H1 (cell line): ENCODE data around the gene CALM1. TPM values are rescaled to one million over a fixed set of nuclear protein-coding genes. Genes with fewer than 3 reads are reported as not detected.

Experiments
- CTCF ChIA-PET: fragments of 300-600 bp; sonication (Branson Sonifier 250); formaldehyde crosslinking; loops from one replicate; lab custom pipeline; 2021; ENCODE audit not compliant: partially characterized antibody; lab: Charles Lee
- POLR2A ChIA-PET: fragments of 300-600 bp; sonication (Branson Sonifier 250); formaldehyde crosslinking; loops from one replicate; lab custom pipeline; 2021; ENCODE audit warnings: inconsistent platforms; ENCODE audit not compliant: partially characterized antibody; lab: Charles Lee
- DNase-seq, 2 experiments: peaks; one replicate each; pipeline versions ENCODE4 v3.0.0 to v3.0.0-alpha.2; 2010 to 2022; ENCODE audit warnings: low spot score in 2 of 2, low read depth in 1 of 2, mixed read lengths in 1 of 2
- FAIRE-seq: peaks from 2 replicates; lab custom pipeline; 2011; peaks lifted over from hg19 to GRCh38; lab: Jason Lieb, UNC
- H2AFZ ChIP-seq: 2 replicates; pipeline ENCODE4 v1.8.1; 2012; ENCODE audit warnings: low read length, inconsistent platforms
- H2AK5ac ChIP-seq: 2 replicates; pipeline ENCODE4 v1.6.1; 2013; ENCODE audit warnings: low read depth, low read length
- H2BK120ac ChIP-seq: replicated peaks from 2 replicates; pipeline ENCODE3; 2013; ENCODE audit warnings: low read depth, low read length, inconsistent platforms
- H2BK12ac ChIP-seq: 2 replicates; pipeline ENCODE4 v1.6.1; 2013; ENCODE audit warnings: low read depth, low read length
- H2BK15ac ChIP-seq: 2 replicates; pipeline ENCODE4 v1.6.1; 2013; ENCODE audit warnings: low read length
- H2BK20ac ChIP-seq: 2 replicates; pipeline ENCODE4 v1.6.1; 2013; ENCODE audit warnings: low read length
- H2BK5ac ChIP-seq: 2 replicates; pipeline ENCODE4 v1.6.1; 2013; ENCODE audit warnings: low read depth, low read length
- H3K14ac ChIP-seq: 2 replicates; pipeline ENCODE4 v1.6.1; 2013; ENCODE audit warnings: inconsistent platforms; ENCODE audit not compliant: insufficient read length
- H3K18ac ChIP-seq: 2 replicates; pipeline ENCODE4 v1.6.1; 2013; ENCODE audit warnings: low read length; ENCODE audit errors: extremely low read depth
- H3K23ac ChIP-seq: 2 replicates; pipeline ENCODE4 v1.6.1; 2013; ENCODE audit warnings: inconsistent platforms; ENCODE audit not compliant: insufficient read length
- H3K23me2 ChIP-seq: 2 replicates; pipeline ENCODE4 v1.6.1; 2013; ENCODE audit warnings: low read depth, low read length
- H3K27ac ChIP-seq: 2 replicates; pipeline ENCODE4 v1.6.1; 2011; ENCODE audit warnings: low read depth, low read length, inconsistent platforms
- H3K27me3 ChIP-seq, 4 experiments: replicated peaks in 1 of 4; 1 replicate in 1 of 4; 2 replicates in 3 of 4; pipeline versions ENCODE4 v1.6.1 to v1.8.1; 2011 to 2013; ENCODE audit warnings: low read length in 3 of 4, mild to moderate bottlenecking in 3 of 4, inconsistent platforms in 2 of 4, mixed read lengths in 2 of 4, moderate library complexity in 1 of 4; ENCODE audit not compliant: control insufficient read depth in 3 of 4, insufficient read depth in 3 of 4; ENCODE audit errors: extremely low read depth in 1 of 4
- H3K36me3 ChIP-seq, 4 experiments: 2 replicates each; pipeline versions ENCODE4 v1.6.1 to v1.8.1; 2011 to 2013; ENCODE audit warnings: mild to moderate bottlenecking in 4 of 4, low read length in 3 of 4, moderate library complexity in 2 of 4, control low read depth in 1 of 4, inconsistent platforms in 1 of 4; ENCODE audit not compliant: insufficient read depth in 4 of 4, control insufficient read depth in 2 of 4
- H3K4ac ChIP-seq: replicated peaks from 2 replicates; pipeline ENCODE3; 2013; ENCODE audit warnings: low read length, low read depth, mixed read lengths, inconsistent platforms; ENCODE audit not compliant: insufficient read length
- H3K4me1 ChIP-seq, 4 experiments: replicated peaks in 1 of 4; 1 replicate in 1 of 4; 2 replicates in 3 of 4; pipeline versions ENCODE4 v1.6.1 to v1.8.1; 2011 to 2013; ENCODE audit warnings: low read length in 3 of 4, inconsistent platforms in 2 of 4, mixed read lengths in 1 of 4; ENCODE audit not compliant: insufficient read depth in 4 of 4, control insufficient read depth in 3 of 4
- H3K4me2 ChIP-seq, 2 experiments: 2 replicates each; pipeline versions ENCODE4 v1.6.1 to v1.8.1; 2011 to 2013; ENCODE audit warnings: low read depth in 2 of 2, low read length in 2 of 2, control low read depth in 1 of 2, inconsistent platforms in 1 of 2, mild to moderate bottlenecking in 1 of 2; ENCODE audit not compliant: insufficient read depth in 1 of 2
- H3K4me3 ChIP-seq, 4 experiments: fragments of 200-600, 300-600 bp in 1 of 4; sonication (generic), shearing (Covaris generic), sonication (Bioruptor Twin) in 1 of 4; 2 replicates each; pipeline versions ENCODE4 v1.5.1 to v1.8.1; 2011 to 2016; ENCODE audit warnings: low read length in 4 of 4, low read depth in 3 of 4, control low read depth in 2 of 4, inconsistent platforms in 2 of 4, mild to moderate bottlenecking in 2 of 4, mixed read lengths in 1 of 4, moderate library complexity in 1 of 4; ENCODE audit not compliant: insufficient read depth in 2 of 4; ENCODE audit errors: extremely low read depth in 1 of 4
- H3K56ac ChIP-seq: replicated peaks from 2 replicates; pipeline ENCODE3; 2013; ENCODE audit warnings: low read depth, mild to moderate bottlenecking, mixed read lengths, low read length, inconsistent platforms; ENCODE audit not compliant: insufficient read length
- H3K79me1 ChIP-seq: 2 replicates; pipeline ENCODE4 v1.6.1; 2013; ENCODE audit warnings: low read depth, low read length, control low read depth
- H3K79me2 ChIP-seq, 2 experiments: 2 replicates each; pipeline versions ENCODE4 v1.6.1 to v1.8.1; 2012 to 2013; ENCODE audit warnings: low read length in 2 of 2, mild to moderate bottlenecking in 2 of 2, inconsistent platforms in 1 of 2; ENCODE audit not compliant: insufficient read depth in 2 of 2, control insufficient read depth in 1 of 2
- H3K9ac ChIP-seq, 4 experiments: replicated peaks in 1 of 4; 1 replicate in 1 of 4; 2 replicates in 3 of 4; pipeline versions ENCODE4 v1.6.1 to v1.8.1; 2011 to 2013; ENCODE audit warnings: low read depth in 3 of 4, low read length in 3 of 4, control low read depth in 2 of 4, mild to moderate bottlenecking in 2 of 4, moderate library complexity in 2 of 4, inconsistent platforms in 1 of 4; ENCODE audit errors: extremely low read depth in 1 of 4
- H3K9me3 ChIP-seq, 2 experiments: 2 replicates each; pipeline versions ENCODE4 v1.6.1 to v1.8.1; 2012 to 2013; ENCODE audit warnings: mild to moderate bottlenecking in 2 of 2, moderate library complexity in 2 of 2, control low read depth in 1 of 2, inconsistent platforms in 1 of 2, low read depth in 1 of 2, low read length in 1 of 2, mixed read lengths in 1 of 2; ENCODE audit not compliant: insufficient read depth in 2 of 2
- H4K20me1 ChIP-seq, 2 experiments: replicated peaks in 1 of 2; 2 replicates each; pipeline versions ENCODE3 to v1.8.1; 2011 to 2013; ENCODE audit warnings: inconsistent platforms in 2 of 2, low read length in 2 of 2, mild to moderate bottlenecking in 1 of 2; ENCODE audit not compliant: insufficient read depth in 2 of 2, control insufficient read depth in 1 of 2
- H4K5ac ChIP-seq: 2 replicates; pipeline ENCODE4 v1.6.1; 2013; ENCODE audit warnings: low read length, low read depth, mixed read lengths, inconsistent platforms; ENCODE audit not compliant: insufficient read length
- H4K8ac ChIP-seq: 2 replicates; pipeline ENCODE4 v1.8.0; 2013; ENCODE audit warnings: mild to moderate bottlenecking, moderate library complexity, low read length, inconsistent platforms; ENCODE audit not compliant: insufficient read depth; ENCODE audit errors: extremely low read depth
- H4K91ac ChIP-seq: replicated peaks from 2 replicates; pipeline ENCODE3; 2013; ENCODE audit warnings: low read length, mixed read lengths, inconsistent platforms; ENCODE audit not compliant: insufficient read length
- GTF2F1 ChIP-seq: IDR thresholded peaks from 2 replicates; pipeline ENCODE4 v1.6.1; 2012; ENCODE audit warnings: low read depth, low read length, improper control_type of control experiment, borderline replicate concordance
- SIN3A ChIP-seq, 2 experiments: IDR thresholded peaks in 1 of 2; conservative IDR thresholded peaks in 1 of 2; 2 replicates each; pipeline ENCODE4 v1.6.1; 2011 to 2012; ENCODE audit warnings: low read length in 2 of 2, improper control_type of control experiment in 1 of 2, low read depth in 1 of 2, mild to moderate bottlenecking in 1 of 2
- SIX5 ChIP-seq: IDR thresholded peaks from 2 replicates; pipeline ENCODE4 v1.6.1; 2011; ENCODE audit warnings: mild to moderate bottlenecking, low read depth, low read length
- WGBS, 2 experiments: shearing (Covaris generic) in 1 of 2; methylation state at CpG; one replicate each; pipeline versions ENCODE4 v1.1.6 to v1.1.7; 2013 to 2015; ENCODE audit warnings: low lambda C conversion rate in 2 of 2, mixed read lengths in 2 of 2, inconsistent platforms in 1 of 2, low coverage in 1 of 2, missing lambda C conversion rate in 1 of 2; ENCODE audit not compliant: insufficient replicate concordance in 2 of 2, insufficient coverage in 1 of 2, insufficient read length in 1 of 2; ENCODE audit errors: extremely low coverage in 1 of 2, missing lambda C conversion rate in 1 of 2; 5-methylcytosine and 5-hydroxymethylcytosine counted together
- polyA plus RNA-seq, 7 experiments: library from polyadenylated mRNA; depleted of rRNA in 3 of 7; stranded (reverse) in 5 of 7; unstranded in 2 of 7; fragments of >200 nt in 5 of 7; fragments of 200-250 nt in 2 of 7; gene quantifications; 1 replicate in 5 of 7; 2 replicates in 1 of 7; 4 replicates in 1 of 7; pipeline versions ENCODE4 v1.2.1 to v1.2.3, GENCODE V29; 2011 to 2013; ENCODE audit warnings: missing spikeins in 2 of 7, mixed read lengths in 2 of 7
- total RNA-seq: library from RNA; stranded (reverse); fragmentation: NEBNext Ultra II Directional; extraction: Animal tissue kit (Norgen Biotek cat#: 25700); gene quantifications from 2 replicates; pipeline ENCODE4 v1.2.1, GENCODE V29; 2021
- TF ChIP-seq, protein P1 (sequence below): IDR thresholded peaks from 2 replicates; pipeline ENCODE4 v1.6.1; 2011; ENCODE audit warnings: low read length, improper control_type of control experiment
- TF ChIP-seq, protein P2 (sequence below), 3 experiments: IDR thresholded peaks; 1 replicate in 2 of 3; 2 replicates in 1 of 3; pipeline versions ENCODE4 v1.5.1 to v1.6.1; 2011; ENCODE audit warnings: low read length in 3 of 3, mild to moderate bottlenecking in 3 of 3, inconsistent platforms in 2 of 3, low read depth in 1 of 3, moderate library complexity in 1 of 3; ENCODE audit not compliant: insufficient read depth in 1 of 3; ENCODE audit errors: control extremely low read depth in 1 of 3

CALM1 gene
- total and polyA plus RNA-seq, 2 of the 8 experiments (the other 6 are each of a cell fraction or from before 2014, with no cell fraction given), result 285 to 422 TPM

DNA sequence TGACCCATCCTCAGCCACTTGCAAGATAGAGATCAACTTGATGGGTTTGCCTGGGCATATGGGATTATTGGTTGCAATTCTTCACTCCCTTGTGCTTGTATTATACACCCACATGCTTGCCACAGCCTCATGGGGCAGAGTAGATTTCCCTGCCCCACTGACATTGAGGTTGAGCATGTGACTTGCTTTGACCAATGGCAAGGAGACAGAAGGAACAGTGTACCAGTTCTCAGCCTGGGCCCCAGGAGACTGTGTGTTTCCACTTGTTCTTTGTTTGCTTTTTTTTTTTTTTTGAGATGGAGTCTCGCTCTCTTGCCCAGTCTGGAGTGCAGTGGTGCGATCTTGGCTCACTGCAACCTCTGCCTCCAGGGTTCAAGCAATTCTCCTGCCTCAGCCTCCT is 31.8 kb downstream of the CALM1 start:
- Histone ChIP-seq H2AFZ (no peak overlapping the region), H2AK5ac (no peak overlapping the region), H3K27ac (no peak overlapping the region), H3K27me3 (no peaks in the 10 kb centered on the region), H3K4me2 (no peak overlapping the region), H4K20me1 (no peaks in the 10 kb centered on the region), H3K79me2 (no peaks in the 10 kb centered on the region), H3K4me3 (no peak overlapping the region), H3K9me3 (no peaks in the 10 kb centered on the region; a peak in 1 of 4 replicates), H4K5ac (no peak overlapping the region), H4K8ac (no peak overlapping the region), H4K91ac (no peak overlapping the region), H2BK20ac (no peak overlapping the region), H2BK5ac (no peak overlapping the region), H2BK12ac (no peak overlapping the region), H3K23ac (no peak overlapping the region), H3K4ac (no peak overlapping the region), H3K36me3 (no peaks in the 10 kb centered on the region), H3K18ac (no peak overlapping the region), H3K56ac (no peak overlapping the region), H3K4me1 (peaks cover 0 to 9% (median 3%) of the 10 kb centered on the region in 4 experiments; a peak in 5 of 7 replicates), H3K14ac (no peak overlapping the region), H2BK120ac (no peak overlapping the region), H2BK15ac (no peak overlapping the region), H3K79me1 (no peaks in the 10 kb centered on the region), H3K9ac (no peak overlapping the region), H3K23me2 (no peaks in the 10 kb centered on the region)
- ChIA-PET CTCF (interaction anchor here (1.0 kb wide), 1 partner anchor 29 kb away, joined by 3 read pairs; no protein-coding TSS in a partner anchor), POLR2A (no interaction called here)
- TF ChIP-seq SIX5 (no peak), GTF2F1 (no peak), SIN3A (conservative IDR thresholded peaks at IDR 0.05 in 1 of 2, IDR thresholded peaks at IDR 0.05 in 1 of 2; ENCODE audit: low read depth in 1 of 2, low read length in 2 of 2) (no peak)
- TF ChIP-seq, protein P1, sequence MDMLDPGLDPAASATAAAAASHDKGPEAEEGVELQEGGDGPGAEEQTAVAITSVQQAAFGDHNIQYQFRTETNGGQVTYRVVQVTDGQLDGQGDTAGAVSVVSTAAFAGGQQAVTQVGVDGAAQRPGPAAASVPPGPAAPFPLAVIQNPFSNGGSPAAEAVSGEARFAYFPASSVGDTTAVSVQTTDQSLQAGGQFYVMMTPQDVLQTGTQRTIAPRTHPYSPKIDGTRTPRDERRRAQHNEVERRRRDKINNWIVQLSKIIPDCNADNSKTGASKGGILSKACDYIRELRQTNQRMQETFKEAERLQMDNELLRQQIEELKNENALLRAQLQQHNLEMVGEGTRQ, result 0 out of 2 replicates have a peak, but pooled peaks have one; percentile 17
- TF ChIP-seq, protein P2, sequence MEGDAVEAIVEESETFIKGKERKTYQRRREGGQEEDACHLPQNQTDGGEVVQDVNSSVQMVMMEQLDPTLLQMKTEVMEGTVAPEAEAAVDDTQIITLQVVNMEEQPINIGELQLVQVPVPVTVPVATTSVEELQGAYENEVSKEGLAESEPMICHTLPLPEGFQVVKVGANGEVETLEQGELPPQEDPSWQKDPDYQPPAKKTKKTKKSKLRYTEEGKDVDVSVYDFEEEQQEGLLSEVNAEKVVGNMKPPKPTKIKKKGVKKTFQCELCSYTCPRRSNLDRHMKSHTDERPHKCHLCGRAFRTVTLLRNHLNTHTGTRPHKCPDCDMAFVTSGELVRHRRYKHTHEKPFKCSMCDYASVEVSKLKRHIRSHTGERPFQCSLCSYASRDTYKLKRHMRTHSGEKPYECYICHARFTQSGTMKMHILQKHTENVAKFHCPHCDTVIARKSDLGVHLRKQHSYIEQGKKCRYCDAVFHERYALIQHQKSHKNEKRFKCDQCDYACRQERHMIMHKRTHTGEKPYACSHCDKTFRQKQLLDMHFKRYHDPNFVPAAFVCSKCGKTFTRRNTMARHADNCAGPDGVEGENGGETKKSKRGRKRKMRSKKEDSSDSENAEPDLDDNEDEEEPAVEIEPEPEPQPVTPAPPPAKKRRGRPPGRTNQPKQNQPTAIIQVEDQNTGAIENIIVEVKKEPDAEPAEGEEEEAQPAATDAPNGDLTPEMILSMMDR (IDR thresholded peaks at IDR 0.05; ENCODE audit: control extremely low read depth in 1 of 3, insufficient read depth in 1 of 3, low read depth in 1 of 3, low read length in 3 of 3), result no peak
- no peak for FAIRE-seq
- DNase-seq, result no peak
- 100% methylated on average over 1 of the region's 2 CpGs; no CpG with 5 or more reads in 1 of the 2 experiments for whole genome bisulfite sequencing, 2 experiments
